ENCODE measurements around the gene NPAS3.

The NPAS3 gene

GRCh38 chr14:33629792-33630191 lies 691.1 kb downstream of the NPAS3 start:
- DNase-seq (ENCODE audit: low read depth, low spot score): no peak

- DNase-seq (ENCODE audit: low read depth, low spot score): no peak
Observed at GRCh38 chr14:33631021-33631420, 692.3 kb downstream of the NPAS3 start.

GRCh38 chr14:33631441-33631840 lies 692.8 kb downstream of the NPAS3 start:
- DNase-seq (ENCODE audit: low read depth, low spot score): no peak

DNA sequence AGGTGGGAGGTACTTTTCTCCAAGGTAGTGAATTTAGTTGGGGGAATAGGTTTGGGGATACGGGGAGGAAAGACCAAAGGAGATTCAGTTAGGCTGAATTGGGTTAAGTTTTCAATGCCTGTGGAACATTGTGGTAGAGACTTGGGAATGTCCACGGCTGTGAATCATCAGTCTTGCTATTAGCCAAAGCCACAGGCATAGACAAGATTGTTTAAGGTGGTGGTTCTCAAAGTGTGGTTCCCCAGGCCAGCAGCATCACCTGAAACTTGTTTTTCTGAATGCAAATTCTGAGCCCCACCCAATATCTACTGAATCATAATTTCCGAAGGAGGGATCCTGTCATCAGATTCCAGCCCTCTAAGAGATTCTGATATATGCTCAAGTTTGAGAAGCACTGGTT lies 696.0 kb downstream of the NPAS3 start:
- no peak for DNase-seq (ENCODE audit: low read depth, low spot score)

DNA sequence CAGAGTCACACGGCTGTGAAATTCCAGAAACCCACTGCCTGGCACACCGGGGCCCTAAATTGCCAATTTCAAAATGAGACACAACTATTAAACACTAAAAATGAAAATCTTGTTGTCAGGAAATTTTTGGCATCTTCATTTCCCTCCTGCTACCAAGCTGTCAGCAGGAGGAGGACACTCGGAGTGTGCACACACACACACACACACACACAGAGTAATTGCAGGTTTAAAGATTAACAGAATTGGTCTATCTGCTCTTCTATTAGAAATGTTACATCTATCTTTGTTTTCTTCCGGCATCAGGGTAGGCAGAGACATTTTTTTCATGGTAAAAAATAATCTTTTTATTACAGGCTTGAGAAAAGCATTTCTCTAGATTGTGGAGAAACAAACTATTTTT lies 698.0 kb downstream of the NPAS3 start:
- no peak for DNase-seq (ENCODE audit: low read depth, low spot score)

DNA sequence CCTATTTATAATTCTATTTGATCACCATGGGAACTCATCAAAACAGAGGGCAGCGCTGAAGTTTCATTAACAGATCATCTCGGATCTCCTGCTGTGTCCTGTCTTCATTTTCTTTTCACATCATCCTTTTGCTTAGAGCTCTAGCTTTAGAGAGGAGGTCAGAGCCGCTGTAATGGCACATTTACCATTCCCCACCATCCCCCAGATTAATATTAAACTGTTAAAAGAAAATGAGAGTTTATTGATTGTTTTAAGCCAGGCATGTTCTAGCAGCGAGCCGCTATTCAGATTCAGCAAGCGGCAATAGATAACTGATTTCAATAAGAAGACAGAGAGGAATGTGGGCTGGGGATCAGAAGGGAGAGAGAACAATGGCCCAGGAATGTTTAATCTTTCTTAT lies 703.4 kb downstream of the NPAS3 start:
- no peak for DNase-seq (ENCODE audit: low read depth, low spot score)

DNA sequence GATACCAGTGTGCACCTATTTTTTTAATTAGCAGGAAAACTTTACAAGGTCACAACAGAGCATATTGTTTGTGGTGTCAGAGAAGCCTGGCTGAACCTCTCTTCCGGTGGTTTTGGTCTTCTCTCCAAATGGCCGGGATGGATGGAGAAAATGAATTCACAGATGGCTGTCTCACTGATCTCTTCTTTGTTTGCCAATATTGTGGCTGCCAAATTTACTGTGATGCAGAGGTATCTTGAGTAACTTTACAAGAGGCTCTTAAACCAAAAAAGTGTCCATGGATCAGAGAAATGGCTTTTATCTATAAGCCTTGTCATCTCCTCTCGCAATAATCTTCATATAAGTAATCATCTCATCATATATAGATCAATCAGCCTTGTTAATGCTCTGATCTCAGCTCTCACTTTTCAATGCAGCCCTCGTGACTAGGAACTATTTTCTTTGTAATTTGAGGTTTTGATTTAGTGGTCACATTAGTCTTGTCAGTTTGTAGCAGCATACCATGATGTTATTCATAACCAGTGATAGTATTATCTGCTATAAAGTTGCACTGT lies 704.1 kb downstream of the NPAS3 start:
- no peak for DNase-seq (ENCODE audit: low read depth, low spot score)

GRCh38 chr14:33643426-33644181 lies 704.9 kb downstream of the NPAS3 start:
- DNase-seq (ENCODE audit: low read depth, low spot score): no peak

- no peak for DNase-seq (ENCODE audit: low read depth, low spot score)
Observed at GRCh38 chr14:33646692-33647260, 708.1 kb downstream of the NPAS3 start.

GRCh38 chr14:33647385-33647786 lies 708.7 kb downstream of the NPAS3 start:
- no peak for DNase-seq (ENCODE audit: low read depth, low spot score)

- no peak for DNase-seq (ENCODE audit: low read depth, low spot score)
Observed at GRCh38 chr14:33650430-33650829, 711.8 kb downstream of the NPAS3 start.

GRCh38 chr14:33652566-33653307 lies 714.1 kb downstream of the NPAS3 start:
- no peak for DNase-seq (ENCODE audit: low read depth, low spot score)

DNA sequence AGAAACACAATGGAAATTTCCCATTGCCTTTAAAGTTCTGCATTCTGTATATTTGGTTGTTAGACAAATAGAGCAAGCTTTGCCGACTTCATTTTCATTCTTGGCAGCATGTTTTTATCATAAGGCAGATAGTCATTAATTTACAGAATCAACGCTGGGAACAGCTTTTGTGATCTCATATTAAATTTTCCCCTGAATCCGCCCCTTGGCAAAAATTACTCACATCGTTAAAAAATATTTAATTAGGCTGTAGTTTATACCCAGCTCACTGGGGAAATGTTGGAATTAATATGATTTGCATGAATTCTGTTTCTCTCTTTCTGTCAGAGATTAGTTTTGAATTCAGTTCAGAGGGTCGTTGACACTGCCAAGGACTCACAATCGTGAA lies 714.6 kb downstream of the NPAS3 start:
- no peak for DNase-seq (ENCODE audit: low read depth, low spot score)

DNA sequence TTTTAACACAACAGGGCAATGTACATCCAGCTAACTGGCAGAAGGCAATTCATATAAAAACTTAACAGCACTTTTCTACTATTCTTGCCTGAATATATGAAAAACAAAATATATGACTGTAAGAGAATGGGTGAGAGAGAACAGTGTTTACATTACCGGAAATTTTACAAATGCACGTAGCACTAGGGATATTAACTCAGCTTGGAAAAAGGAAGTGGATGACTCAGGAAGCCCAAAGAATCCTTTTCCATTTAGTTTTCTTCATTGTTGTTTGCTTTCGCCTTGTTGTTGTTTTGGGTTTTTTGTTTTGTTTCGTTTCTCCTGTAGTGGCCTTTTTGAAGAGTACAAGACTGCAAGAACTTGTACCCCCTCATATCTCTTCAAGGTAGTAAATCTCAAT lies 716.7 kb downstream of the NPAS3 start:
- no peak for DNase-seq (ENCODE audit: low read depth, low spot score)

GRCh38 chr14:33657476-33657875 lies 718.8 kb downstream of the NPAS3 start:
- DNase-seq (ENCODE audit: low read depth, low spot score): no peak

DNA sequence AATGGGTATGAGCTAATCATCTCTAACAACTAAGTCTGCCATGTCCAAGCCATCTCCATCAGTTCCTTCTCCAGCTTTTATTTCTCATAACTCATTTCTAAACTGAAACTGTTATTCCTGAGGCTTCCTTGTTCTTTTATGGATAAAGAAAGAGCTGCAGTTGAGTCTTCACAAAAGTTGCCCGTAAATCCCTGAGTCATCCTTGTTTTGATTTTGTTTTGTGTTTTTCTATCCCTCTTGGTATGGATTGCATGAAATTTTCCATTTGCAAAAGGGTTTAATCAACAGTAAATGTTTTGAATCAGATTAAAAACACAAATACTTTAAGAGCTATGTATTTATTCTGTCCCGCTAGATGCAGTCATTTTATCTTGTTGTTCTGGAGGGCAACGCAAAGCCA lies 721.6 kb downstream of the NPAS3 start:
- no peak for DNase-seq (ENCODE audit: low read depth, low spot score)

DNA sequence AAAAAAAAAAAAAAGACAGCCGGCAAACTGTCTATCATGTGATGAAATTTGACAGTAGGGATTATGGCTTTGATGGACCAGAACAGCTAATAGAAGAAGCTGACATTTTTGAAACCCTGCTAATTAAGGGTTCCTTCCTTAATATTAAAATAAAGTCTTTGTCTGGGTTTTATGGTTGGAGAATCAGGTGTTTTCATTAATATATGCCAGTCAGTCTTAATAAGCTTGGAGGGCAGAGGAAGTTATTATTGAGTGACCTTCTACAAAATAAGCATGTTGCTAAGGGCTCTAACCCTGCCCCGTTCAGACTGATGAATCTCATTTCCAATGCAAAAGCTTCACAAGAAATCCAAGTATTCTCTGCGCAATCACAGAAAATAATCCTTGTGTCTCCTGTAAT lies 722.4 kb downstream of the NPAS3 start:
- no peak for DNase-seq (ENCODE audit: low read depth, low spot score)

- no peak for DNase-seq (ENCODE audit: low read depth, low spot score)
Observed at GRCh38 chr14:33668066-33668465, 729.4 kb downstream of the NPAS3 start.

DNA sequence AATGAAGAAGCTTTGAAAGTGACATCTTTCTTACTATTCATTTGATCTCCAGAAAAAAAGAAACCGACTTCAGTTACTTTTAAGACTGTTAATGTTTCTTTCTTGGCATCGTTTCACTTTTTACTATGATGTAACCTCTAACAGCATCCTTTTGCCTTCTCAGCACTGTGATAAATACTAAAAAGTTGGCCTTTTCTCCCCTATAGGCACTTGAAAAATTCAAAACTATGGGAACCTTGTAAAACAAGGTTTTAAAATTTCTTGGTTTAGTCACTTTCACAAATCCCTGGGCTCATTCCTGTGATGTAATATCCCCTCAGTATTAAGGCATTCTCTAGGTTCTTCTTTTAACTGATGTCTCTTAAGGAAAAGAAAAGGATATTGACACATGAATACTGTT lies 730.4 kb downstream of the NPAS3 start:
- no peak for DNase-seq (ENCODE audit: low read depth, low spot score)

GRCh38 chr14:33670235-33670634 lies 731.6 kb downstream of the NPAS3 start:
- no peak for DNase-seq (ENCODE audit: low read depth, low spot score)

GRCh38 chr14:33671556-33671955 lies 732.9 kb downstream of the NPAS3 start:
- DNase-seq (ENCODE audit: low read depth, low spot score): no peak

DNA sequence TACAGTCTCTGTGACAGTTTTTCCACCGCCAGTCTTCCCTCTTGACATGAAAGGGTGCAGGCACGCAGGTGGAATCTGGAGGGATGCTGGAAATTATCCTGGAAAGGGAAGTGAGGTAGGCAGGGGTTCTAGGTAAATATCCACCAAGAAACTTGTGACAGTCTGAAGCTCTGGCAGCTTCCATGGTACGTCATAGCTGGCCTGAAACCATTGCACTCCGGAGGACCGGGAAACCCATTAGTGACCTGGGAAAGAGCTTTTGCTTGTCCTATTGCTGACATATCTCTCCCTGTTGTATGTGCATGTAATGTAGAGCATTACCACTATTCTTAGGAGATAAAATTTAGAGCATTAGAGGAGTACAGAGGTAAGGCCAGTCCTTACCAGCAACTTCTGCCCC lies 736.2 kb downstream of the NPAS3 start:
- no peak for DNase-seq (ENCODE audit: low read depth, low spot score)

Measured in activated naive CD8-positive, alpha-beta T cell treated with anti-CD3 and anti-CD28 coated beads, Interleukin-2, amount 50 U/mL, for 16 hours (primary cell).